Endothelial cell of umbilical vein (primary cell): ENCODE data around the gene MYO16. TPM values are rescaled to one million over a fixed set of nuclear protein-coding genes. Genes with fewer than 3 reads are reported as not detected.

ENCODE experiments used
- BruUV-seq: library from RNA; stranded (reverse); fragments of 400-500 nt; replicated peaks from 2 replicates; lab custom pipeline; 2021; lab: Mats Ljungman, UMichigan
- CTCF ChIA-PET: fragments of 300-600, 350-600 bp; sonication (Branson Sonifier 250); formaldehyde crosslinking; loops from one replicate; lab custom pipeline; 2021; ENCODE audit warnings: antibody characterized with exemption, inconsistent platforms; lab: Charles Lee
- POLR2A ChIA-PET: fragments of 300-600, 350-600 bp; sonication (Branson Sonifier 250); formaldehyde crosslinking; loops from one replicate; lab custom pipeline; 2021; ENCODE audit warnings: antibody characterized with exemption, inconsistent platforms; lab: Charles Lee
- DNase-seq: peaks from one replicate; pipeline ENCODE4 v3.0.0-alpha.2; 2011; ENCODE audit warnings: low read depth, low spot score
- FAIRE-seq: peaks from 2 replicates; lab custom pipeline; 2011; peaks lifted over from hg19 to GRCh38; lab: Jason Lieb, UNC
- H2AFZ ChIP-seq: 2 replicates; pipeline ENCODE4 v1.6.0; 2012; ENCODE audit warnings: low read depth, low read length, control low read depth, inconsistent platforms
- H3K27ac ChIP-seq: 2 replicates; pipeline ENCODE4 v1.5.1; 2011; ENCODE audit warnings: low read depth, mild to moderate bottlenecking, control low read depth, low read length, moderate library complexity; ENCODE audit not compliant: insufficient read depth
- H3K27me3 ChIP-seq, 2 experiments: 2 replicates each; pipeline versions ENCODE4 v1.6.0 to v1.6.1; 2011; ENCODE audit warnings: low read length in 2 of 2, mixed read lengths in 1 of 2; ENCODE audit not compliant: control insufficient read depth in 2 of 2, insufficient read depth in 2 of 2
- H3K36me3 ChIP-seq, 2 experiments: 2 replicates in 1 of 2; 3 replicates in 1 of 2; pipeline ENCODE4 v1.5.1; 2011; ENCODE audit warnings: low read length in 2 of 2, mild to moderate bottlenecking in 1 of 2, moderate library complexity in 1 of 2; ENCODE audit not compliant: control insufficient read depth in 2 of 2, insufficient read depth in 2 of 2; ENCODE audit errors: extremely low read depth in 1 of 2
- H3K4me1 ChIP-seq: 3 replicates; pipeline ENCODE4 v1.5.1; 2011; ENCODE audit warnings: mild to moderate bottlenecking, low read length; ENCODE audit not compliant: control insufficient read depth, insufficient read depth; ENCODE audit errors: extremely low read depth
- H3K4me2 ChIP-seq: 2 replicates; pipeline ENCODE4 v1.6.1; 2011; ENCODE audit warnings: low read length, control low read depth, mixed read lengths; ENCODE audit not compliant: insufficient read depth
- H3K4me3 ChIP-seq, 3 experiments: fragments of 200-600 bp in 1 of 3; sonication (generic), shearing (Covaris generic) in 1 of 3; replicated peaks in 1 of 3; 2 replicates each; pipeline ENCODE4 v1.5.1; 2011 to 2016; ENCODE audit warnings: control low read depth in 3 of 3, low read length in 3 of 3, mild to moderate bottlenecking in 2 of 3, inconsistent platforms in 1 of 3, low read depth in 1 of 3, moderate library complexity in 1 of 3; ENCODE audit not compliant: insufficient read depth in 1 of 3
- H3K79me2 ChIP-seq: 2 replicates; pipeline ENCODE4 v1.6.0; 2012; ENCODE audit warnings: low read length, inconsistent platforms; ENCODE audit not compliant: control insufficient read depth, insufficient read depth
- H3K9ac ChIP-seq: replicated peaks from 2 replicates; pipeline ENCODE3; 2011; ENCODE audit warnings: low read length, control low read depth; ENCODE audit not compliant: insufficient read depth; ENCODE audit errors: extremely low read depth
- H3K9me1 ChIP-seq: replicated peaks from 3 replicates; pipeline ENCODE4 v1.6.0; 2011; ENCODE audit warnings: mild to moderate bottlenecking, low read length; ENCODE audit not compliant: control insufficient read depth, insufficient read depth; ENCODE audit errors: extremely low read depth
- H3K9me3 ChIP-seq: replicated peaks from 2 replicates; pipeline ENCODE4 v1.5.1; 2012; ENCODE audit warnings: low read length, inconsistent platforms; ENCODE audit not compliant: control insufficient read depth, insufficient read depth
- H4K20me1 ChIP-seq: replicated peaks from 2 replicates; pipeline ENCODE3; 2011; ENCODE audit warnings: mild to moderate bottlenecking, low read length; ENCODE audit not compliant: control insufficient read depth, insufficient read depth; ENCODE audit errors: extremely low read depth
- CTCF ChIP-seq, 2 donors: IDR thresholded peaks; 1 replicate in 1 of 2; 2 replicates in 1 of 2; pipeline ENCODE4 v1.5.1; 2011; ENCODE audit warnings: low read length in 2 of 2, mild to moderate bottlenecking in 2 of 2, moderate library complexity in 2 of 2, control low read depth in 1 of 2, inconsistent platforms in 1 of 2, low read depth in 1 of 2; ENCODE audit not compliant: insufficient read depth in 1 of 2; ENCODE audit errors: extremely low read depth in 1 of 2
- EZH2 ChIP-seq: IDR thresholded peaks from 2 replicates; pipeline ENCODE4 v1.6.1; 2012; ENCODE audit warnings: borderline replicate concordance, low read depth, mild to moderate bottlenecking, moderate library complexity, low read length, inconsistent platforms; ENCODE audit not compliant: severe bottlenecking
- FOS ChIP-seq: IDR thresholded peaks from 2 replicates; pipeline ENCODE4 v1.6.1; 2011; ENCODE audit warnings: mild to moderate bottlenecking, low read length, moderate library complexity, borderline replicate concordance; ENCODE audit not compliant: insufficient read depth
- GATA2 ChIP-seq: IDR thresholded peaks from 2 replicates; pipeline ENCODE4 v1.7.0; 2011; ENCODE audit warnings: low read depth, mild to moderate bottlenecking, moderate library complexity, mixed read lengths, low read length; ENCODE audit not compliant: insufficient read length, insufficient read depth
- JUN ChIP-seq: IDR thresholded peaks from 2 replicates; pipeline ENCODE4 v1.6.1; 2011; ENCODE audit warnings: borderline replicate concordance, low read depth; ENCODE audit not compliant: insufficient read length, insufficient read depth
- MAX ChIP-seq: IDR thresholded peaks from 2 replicates; pipeline ENCODE4 v1.6.1; 2011; ENCODE audit not compliant: insufficient read depth, insufficient read length
- MYC ChIP-seq: IDR thresholded peaks from one replicate; pipeline ENCODE4 v1.6.1; 2011; ENCODE audit warnings: mild to moderate bottlenecking, low read depth, low read length
- POLR2A ChIP-seq: IDR thresholded peaks from 2 replicates; pipeline ENCODE4 v1.6.1; 2012; ENCODE audit warnings: low read depth, mild to moderate bottlenecking, control low read depth, low read length
- POLR2AphosphoS5 ChIP-seq: IDR thresholded peaks from 2 replicates; pipeline ENCODE4 v1.6.1; 2012; ENCODE audit warnings: low read depth, mild to moderate bottlenecking, control low read depth, low read length, moderate library complexity; ENCODE audit not compliant: insufficient read depth
- dilution Hi-C: fragments of 300-500 bp; cut with MboI; formaldehyde crosslinking; loops from one replicate; pipeline ENCODE4 v1.15.0; 2019; ENCODE audit warnings: low sequenced_read_pairs; ENCODE audit not compliant: extremely low pct_ligation_motif_present
- intact Hi-C: fragments of 100-400 bp; cut with micrococcal nuclease; formaldehyde crosslinking; loops from one replicate; pipeline ENCODE4 v1.10.0; 2022
- polyA plus RNA-seq, 4 experiments: library from polyadenylated mRNA; depleted of rRNA in 3 of 4; stranded (reverse) in 3 of 4; unstranded in 1 of 4; fragments of >200 nt; gene quantifications; 2 replicates each; pipeline versions ENCODE4 v1.2.1 to v1.2.3, GENCODE V29; 2011 to 2012; ENCODE audit warnings: missing spikeins in 1 of 4
- total RNA-seq: library from RNA; stranded (reverse); gene quantifications from 2 replicates; pipeline ENCODE4 v1.2.3, GENCODE V29; 2021

The MYO16 gene
- total and polyA plus RNA-seq, 2 donors (not counting 3 experiments of a cell fraction or from before 2014, with no cell fraction given) = 0.03 to 0.04 TPM

- BruUV-seq = no TSS peak
- TF ChIP-seq JUN (no peak), FOS (no peak), MAX (no peak), EZH2 (no peak), GATA2 (no peak), POLR2AphosphoS5 (no peak), POLR2A (no peak), CTCF (IDR thresholded peaks at IDR 0.05; ENCODE audit: extremely low read depth in 1 of 2, insufficient read depth in 1 of 2, low read depth in 1 of 2, low read length in 2 of 2) (no peak), MYC (no peak)
- ChIA-PET POLR2A (no interaction called here), CTCF (no interaction called here)
- intact Hi-C loops = no loop called here
- no peaks in the 10 kb centered on the region for H3K79me2 ChIP-seq
- no peak overlapping the region for H2AFZ ChIP-seq
- no peak for FAIRE-seq
- H4K20me1 ChIP-seq = no peaks in the 10 kb centered on the region
- H3K9ac ChIP-seq = no peak overlapping the region
- no peak overlapping the region for H3K4me2 ChIP-seq
- H3K27ac ChIP-seq = no peak overlapping the region
- H3K36me3 ChIP-seq = no peaks in the 10 kb centered on the region
- no peak overlapping the region for H3K4me3 ChIP-seq
- no peaks in the 10 kb centered on the region for H3K9me1 ChIP-seq
- H3K4me1 ChIP-seq = no peaks in the 10 kb centered on the region
- DNase-seq = no peak
- dilution Hi-C loops = no loop called here
- no peaks in the 10 kb centered on the region for H3K27me3 ChIP-seq
- H3K9me3 ChIP-seq = peaks cover 2% of the 10 kb centered on the region
These were observed 183.2 kb downstream of the MYO16 start for GRCh38 chr13:108812661-108813060.
